Left lung (tissue), 10 donors: ENCODE results near the gene FGF18. TPM values are rescaled to one million over a fixed set of nuclear protein-coding genes. Genes with fewer than 3 reads are reported as not detected.
A peak's percentile ranks its signal among the peaks of the same experiment; 100 is the strongest.
"Not testable (repeated sequence)": the region's sequence is repeated elsewhere in the genome, so short reads cannot be mapped to it uniquely, and the experiment has no call there.

ENCODE experiments used
- ATAC-seq: fragments of 200-7000 bp; cut with Tn5 transposase; one replicate; pipeline ENCODE4 v1.9.1; 2020; ENCODE audit warnings: moderate library complexity
- DNase-seq, 4 donors: peaks; one replicate each; pipeline ENCODE4 v3.0.0-alpha.2; 2013 to 2020
- H3K27ac ChIP-seq, 2 donors: fragments of 200-600 bp; sonication (generic) in 1 of 2; one replicate each; pipeline versions ENCODE4 v1.5.0 to v1.8.0; 2020 to 2021
- H3K27me3 ChIP-seq, 2 donors: fragments of 200-600 bp; sonication (generic) in 1 of 2; one replicate each; pipeline versions ENCODE4 v1.5.0 to v1.8.0; 2020 to 2021
- H3K36me3 ChIP-seq, 2 donors: fragments of 200-600 bp; sonication (generic) in 1 of 2; one replicate each; pipeline versions ENCODE4 v1.5.0 to v1.8.0; 2020 to 2021
- H3K4me1 ChIP-seq, 2 donors: fragments of 200-600 bp; one replicate each; pipeline ENCODE4 v1.8.0; 2021
- H3K4me3 ChIP-seq, 2 donors: fragments of 200-600 bp; sonication (generic) in 1 of 2; one replicate each; pipeline versions ENCODE4 v1.5.0 to v1.8.0; 2020 to 2021; ENCODE audit warnings: mild to moderate bottlenecking in 1 of 2
- H3K9me3 ChIP-seq, 2 donors: fragments of 200-600 bp; sonication (generic) in 1 of 2; one replicate each; pipeline versions ENCODE4 v1.5.0 to v1.8.0; 2020 to 2021
- CTCF ChIP-seq, 2 donors: fragments of 200-600 bp; sonication (generic) in 1 of 2; IDR thresholded peaks; one replicate each; pipeline versions ENCODE4 v1.5.0 to v1.8.0; 2021; ENCODE audit warnings: antibody characterized with exemption in 2 of 2
- intact Hi-C, 2 donors: fragments of 100-400 bp; cut with DNase I; formaldehyde crosslinking; loops; one replicate each; pipeline versions ENCODE4 v1.11.2 to v1.14.2; 2022
- polyA plus RNA-seq, 6 donors: library from polyadenylated mRNA; unstranded; fragments of 120-200 nt; gene quantifications; one replicate each; pipeline ENCODE4 v1.2.1, GENCODE V29; 2013; ENCODE audit not compliant: insufficient read length in 6 of 6
- total RNA-seq, 2 donors: library from RNA; stranded (reverse); fragmentation: NEBNext Ultra II Directional; extraction: Animal tissue kit (Norgen Biotek cat#: 25700); gene quantifications; one replicate each; pipeline ENCODE4 v1.2.1, GENCODE V29; 2021
- donor health status: DM: no; HTN: yes; CAD: no.
- donor health status: DM: no; HTN: no; CAD: no.

The FGF18 gene
- total and polyA plus RNA-seq, 8 donors = 2.3 to 12.2 (median 5.9) TPM

GRCh38 chr5:171388816-171389168 lies 30.7 kb upstream of the FGF18 start:
- H3K4me3 ChIP-seq = peak overlapping the region; percentile 58 to 81
- no peak for DNase-seq
- H3K36me3 ChIP-seq = peaks cover 0 to 34% of the 10 kb centered on the region in 2 donors
- no peak for TF ChIP-seq CTCF (IDR thresholded peaks at IDR 0.05)
- peaks cover 20 to 42% of the 10 kb centered on the region in 2 donors for H3K4me1 ChIP-seq
- H3K9me3 ChIP-seq = no peaks in the 10 kb centered on the region
- intact Hi-C loops = no loop called here
- no peak for ATAC-seq
- H3K27ac ChIP-seq = peak overlapping the region in 1 of 2 donors; percentile 91
- H3K27me3 ChIP-seq = no peaks in the 10 kb centered on the region

- peaks cover 0 to 57% of the 10 kb centered on the region in 2 donors for H3K36me3 ChIP-seq
- no peak for ATAC-seq
- H3K27me3 ChIP-seq = no peaks in the 10 kb centered on the region
- H3K4me3 ChIP-seq = peak overlapping the region in 1 of 2 donors; percentile 81
- no peak for TF ChIP-seq CTCF (IDR thresholded peaks at IDR 0.05)
- H3K4me1 ChIP-seq = peaks cover 20 to 49% of the 10 kb centered on the region in 2 donors
- H3K9me3 ChIP-seq = no peaks in the 10 kb centered on the region
- intact Hi-C loops = no loop called here
- H3K27ac ChIP-seq = no peak overlapping the region
- no peak for DNase-seq
Measured at GRCh38 chr5:171390883-171391677, 28.4 kb upstream of the FGF18 start.

- Histone ChIP-seq H3K36me3 (peaks cover 0 to 67% of the 10 kb centered on the region in 2 donors), H3K9me3 (no peaks in the 10 kb centered on the region), H3K4me3 (no peak overlapping the region), H3K27me3 (no peaks in the 10 kb centered on the region), H3K27ac (no peak overlapping the region), H3K4me1 (peaks cover 20 to 49% of the 10 kb centered on the region in 2 donors)
- no peak for TF ChIP-seq CTCF (IDR thresholded peaks at IDR 0.05)
- ATAC-seq (no peak), DNase-seq (no peak)
- intact Hi-C loops = no loop called here
Measured at GRCh38 chr5:171391996-171392577, 27.4 kb upstream of the FGF18 start.

GRCh38 chr5:171392585-171393159 lies 26.8 kb upstream of the FGF18 start:
- DNase-seq (no peak), ATAC-seq (no peak)
- Histone ChIP-seq H3K4me3 (no peak overlapping the region), H3K27ac (no peak overlapping the region), H3K27me3 (no peaks in the 10 kb centered on the region), H3K36me3 (peaks cover 0 to 73% of the 10 kb centered on the region in 2 donors), H3K4me1 (peaks cover 20 to 49% of the 10 kb centered on the region in 2 donors), H3K9me3 (no peaks in the 10 kb centered on the region)
- intact Hi-C loops = no loop called here
- TF ChIP-seq CTCF (IDR thresholded peaks at IDR 0.05) = no peak

GRCh38 chr5:171395042-171395441 lies 24.4 kb upstream of the FGF18 start:
- TF ChIP-seq CTCF (IDR thresholded peaks at IDR 0.05) = no peak
- ATAC-seq = no peak
- DNase-seq = no peak
- peaks cover 0 to 96% of the 10 kb centered on the region in 2 donors for H3K36me3 ChIP-seq
- intact Hi-C loops = no loop called here
- no peaks in the 10 kb centered on the region for H3K9me3 ChIP-seq
- no peak overlapping the region for H3K4me3 ChIP-seq
- no peak overlapping the region for H3K27ac ChIP-seq
- no peaks in the 10 kb centered on the region for H3K27me3 ChIP-seq
- H3K4me1 ChIP-seq = peaks cover 10 to 39% of the 10 kb centered on the region in 2 donors

- H3K27me3 ChIP-seq, H3K27ac ChIP-seq, H3K9me3 ChIP-seq, intact Hi-C loops, DNase-seq, ATAC-seq, H3K4me3 ChIP-seq: not testable (repeated sequence)
- H3K36me3 ChIP-seq = peaks cover 0 to 100% of the 10 kb centered on the region in 2 donors
- H3K4me1 ChIP-seq = peaks cover 0 to 30% of the 10 kb centered on the region in 2 donors
Measured at GRCh38 chr5:171396583-171396982, 22.9 kb upstream of the FGF18 start.
